ENCODE data around the gene FCSK.
"Not testable (repeated sequence)": the region's sequence is repeated elsewhere in the genome, so short reads cannot be mapped to it uniquely, and the experiment has no call there.

The FCSK gene

GRCh38 chr16:70524399-70524825 is 70.0 kb downstream of the FCSK start:
- not testable (repeated sequence) for DNase-seq (ENCODE audit: low read depth)

DNA sequence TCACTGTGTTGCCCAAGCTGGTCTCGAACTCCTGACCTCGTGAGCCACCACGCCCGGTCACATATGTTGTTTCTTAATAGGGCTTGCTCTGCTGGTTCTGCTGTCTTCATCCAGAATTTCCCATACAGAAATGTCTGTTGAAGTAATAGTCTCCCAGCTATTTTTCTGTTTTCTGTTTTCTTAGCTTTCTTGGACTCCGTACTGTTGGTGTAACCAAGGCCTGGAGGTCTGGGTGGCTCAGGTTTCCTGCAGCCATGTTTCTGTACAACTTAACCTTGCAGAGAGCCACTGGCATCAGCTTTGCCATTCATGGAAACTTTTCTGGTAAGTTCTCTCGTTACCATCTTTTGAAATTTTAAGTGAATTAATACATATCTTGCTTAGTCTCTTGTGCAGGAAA is 72.0 kb downstream of the FCSK start:
- DNase-seq (ENCODE audit: low read depth) = no peak

DNA sequence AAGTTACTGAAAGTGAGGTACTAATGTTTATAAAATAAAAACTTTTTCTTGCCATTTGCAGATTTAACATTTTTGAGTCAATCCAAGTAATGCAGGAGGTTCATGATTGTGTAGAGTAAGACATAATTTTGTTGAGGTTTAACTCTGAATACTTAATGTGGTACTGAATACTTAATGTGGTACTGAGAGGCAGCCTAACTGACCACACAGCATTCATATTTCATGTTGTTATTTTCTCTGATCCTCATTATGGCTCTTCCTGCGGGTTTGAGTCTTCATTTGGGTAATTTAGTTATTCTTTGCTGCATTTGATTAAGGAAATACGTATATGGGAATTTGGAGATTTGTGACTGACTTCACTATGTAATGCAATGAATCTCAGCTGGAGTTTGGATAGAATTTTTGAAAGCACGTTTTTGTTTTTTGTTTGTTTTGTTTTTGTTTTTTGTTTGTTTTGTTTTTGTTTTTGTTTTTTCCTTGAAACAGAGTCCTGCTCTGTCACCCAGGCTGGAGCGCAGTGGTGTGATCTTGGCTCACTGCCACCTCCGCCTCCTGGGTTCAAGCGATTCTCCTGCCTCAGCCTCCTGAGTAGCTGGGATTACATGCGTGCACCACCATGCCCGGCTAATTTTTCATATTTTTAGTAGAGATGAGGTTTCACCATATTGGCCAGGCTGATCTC is 73.1 kb downstream of the FCSK start:
- no peak for DNase-seq (ENCODE audit: low read depth)

- DNase-seq (ENCODE audit: low read depth) = no peak
These were observed 74.8 kb downstream of the FCSK start for GRCh38 chr16:70529051-70529777.
